DOHH2 (cell line): Measurements from ENCODE around the gene SNX30.

ENCODE experiments used
- H3F3A ChIP-seq: fragments of 200-600 bp; sonication (generic), shearing (Covaris generic); 2 replicates; pipeline ENCODE4 v1.6.0; 2016; ENCODE audit warnings: antibody characterized with exemption, mild to moderate bottlenecking; ENCODE audit not compliant: control insufficient read depth, insufficient read depth
- H3K27ac ChIP-seq: fragments of 200-600 bp; sonication (generic); 2 replicates; pipeline ENCODE4 v1.5.1; 2014; ENCODE audit warnings: low read depth, mild to moderate bottlenecking, low read length, moderate library complexity
- H3K27me3 ChIP-seq: fragments of 200-600 bp; sonication (generic); 2 replicates; pipeline ENCODE4 v1.6.1; 2014; ENCODE audit warnings: mild to moderate bottlenecking, low read length, mixed read lengths; ENCODE audit not compliant: control insufficient read depth
- H3K36me3 ChIP-seq: fragments of 200-600 bp; sonication (generic); 2 replicates; pipeline ENCODE4 v1.6.1; 2014; ENCODE audit warnings: mild to moderate bottlenecking, low read length, moderate library complexity, mixed read lengths; ENCODE audit not compliant: control insufficient read depth
- H3K4me1 ChIP-seq: fragments of 200-600 bp; sonication (generic); 2 replicates; pipeline ENCODE4 v1.6.1; 2014; ENCODE audit warnings: mild to moderate bottlenecking, low read length, mixed read lengths; ENCODE audit not compliant: control insufficient read depth
- H3K4me2 ChIP-seq: fragments of 200-600 bp; sonication (generic); 2 replicates; pipeline ENCODE4 v1.6.0; 2014; ENCODE audit warnings: mild to moderate bottlenecking, low read length, moderate library complexity
- H3K4me3 ChIP-seq: fragments of 200-600 bp; sonication (generic); 2 replicates; pipeline ENCODE4 v1.5.1; 2014; ENCODE audit warnings: mild to moderate bottlenecking, low read length, mixed read lengths
- H3K79me2 ChIP-seq: fragments of 200-600 bp; sonication (generic); 2 replicates; pipeline ENCODE4 v1.6.1; 2014; ENCODE audit warnings: mild to moderate bottlenecking, low read length, mixed read lengths; ENCODE audit not compliant: control insufficient read depth
- H3K9me2 ChIP-seq: fragments of 200-600 bp; sonication (generic); replicated peaks from 2 replicates; pipeline ENCODE4 v1.6.1; 2014; ENCODE audit warnings: mild to moderate bottlenecking, low read length, mixed read lengths; ENCODE audit not compliant: control insufficient read depth
- H3K9me3 ChIP-seq: fragments of 200-600 bp; sonication (generic); 2 replicates; pipeline ENCODE4 v1.6.1; 2014; ENCODE audit warnings: antibody characterized with exemption, low read length, mixed read lengths; ENCODE audit not compliant: control insufficient read depth, insufficient read depth
- H4K20me1 ChIP-seq: fragments of 200-600 bp; sonication (generic); 2 replicates; pipeline ENCODE4 v1.6.0; 2014; ENCODE audit warnings: low read depth, mild to moderate bottlenecking, antibody characterized with exemption, low read length, moderate library complexity; ENCODE audit not compliant: control insufficient read depth, insufficient read depth
- CTCF ChIP-seq: fragments of 200-600 bp; sonication (generic); IDR thresholded peaks from one replicate; pipeline ENCODE4 v1.5.1; 2014; ENCODE audit warnings: antibody characterized with exemption, mild to moderate bottlenecking, low read depth, low read length; ENCODE audit not compliant: poor library complexity, severe bottlenecking
- EZH2phosphoT487 ChIP-seq: fragments of 200-600 bp; sonication (generic); IDR thresholded peaks from 2 replicates; pipeline ENCODE4 v1.6.1; 2017; ENCODE audit warnings: borderline replicate concordance, mild to moderate bottlenecking, antibody characterized with exemption, low read length, moderate library complexity, mixed read lengths

SNX30 gene

GRCh38 chr9:112757940-112758339, 7.4 kb downstream of the SNX30 start:
- H3K9me3 ChIP-seq, result no peaks in the 10 kb centered on the region
- H3K36me3 ChIP-seq, result peaks cover 7% of the 10 kb centered on the region
- H3F3A ChIP-seq, result no peaks in the 10 kb centered on the region
- H3K4me1 ChIP-seq, result peaks cover 22% of the 10 kb centered on the region
- H3K27me3 ChIP-seq, result no peaks in the 10 kb centered on the region
- no peak overlapping the region for H3K27ac ChIP-seq
- no peak overlapping the region for H3K4me2 ChIP-seq
- no peak overlapping the region for H3K4me3 ChIP-seq
- H3K79me2 ChIP-seq, result peaks cover 95% of the 10 kb centered on the region
- TF ChIP-seq EZH2phosphoT487 (no peak), CTCF (no peak)
- no peaks in the 10 kb centered on the region for H3K9me2 ChIP-seq
- peaks cover 8% of the 10 kb centered on the region; the same call in 1 of the 2 replicates for H4K20me1 ChIP-seq

- no peak overlapping the region for H3K27ac ChIP-seq
- H3K9me3 ChIP-seq, result no peaks in the 10 kb centered on the region
- no peaks in the 10 kb centered on the region for H3K27me3 ChIP-seq
- H3K4me1 ChIP-seq, result no peaks in the 10 kb centered on the region
- H4K20me1 ChIP-seq, result no peaks in the 10 kb centered on the region
- H3K4me2 ChIP-seq, result no peak overlapping the region
- no peaks in the 10 kb centered on the region; the same call in 1 of the 2 replicates for H3K36me3 ChIP-seq
- TF ChIP-seq EZH2phosphoT487 (no peak), CTCF (no peak)
- H3K4me3 ChIP-seq, result no peak overlapping the region
- no peaks in the 10 kb centered on the region for H3F3A ChIP-seq
- no peaks in the 10 kb centered on the region for H3K9me2 ChIP-seq
- H3K79me2 ChIP-seq, result peaks cover 85% of the 10 kb centered on the region
Measured at GRCh38 chr9:112760821-112761220, 10.3 kb downstream of the SNX30 start.

DNA sequence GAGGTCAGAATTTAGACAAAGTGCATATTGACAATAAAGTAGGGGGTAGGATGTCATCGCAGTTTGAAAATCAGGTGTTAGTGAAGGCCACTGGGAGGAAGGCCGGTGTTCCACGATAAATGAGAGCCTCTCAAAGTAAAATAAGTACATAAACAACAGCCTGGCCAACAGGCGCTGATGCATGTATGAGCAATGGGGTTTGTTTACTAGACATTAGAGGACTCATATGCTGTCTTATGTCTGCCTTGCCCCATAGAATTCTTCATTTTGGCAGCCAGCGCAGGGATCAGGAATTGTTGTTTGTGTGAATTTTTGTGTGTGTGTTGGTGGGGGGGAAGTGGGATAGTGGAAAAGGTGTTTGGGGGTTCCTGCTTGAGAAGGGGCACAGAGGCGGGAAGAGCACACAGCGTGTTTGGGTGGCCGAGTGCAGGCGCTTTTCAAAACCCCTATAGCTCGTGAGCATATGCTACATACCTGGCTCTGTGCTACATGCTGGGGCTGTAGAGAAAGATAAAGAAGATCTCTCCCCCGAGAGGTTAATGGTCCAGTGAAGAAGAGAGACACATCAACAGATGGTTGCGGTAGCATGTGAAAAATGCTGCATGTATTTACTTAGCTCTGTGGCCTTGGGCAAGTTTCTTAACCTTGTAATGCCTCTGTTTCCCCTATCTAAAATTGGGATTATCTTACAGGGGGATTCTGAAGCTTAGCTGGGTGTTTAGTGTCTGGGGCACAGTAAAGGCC, 11.5 kb downstream of the SNX30 start:
- peaks cover 84% of the 10 kb centered on the region for H3K79me2 ChIP-seq
- H3K9me2 ChIP-seq, result no peaks in the 10 kb centered on the region
- H3K9me3 ChIP-seq, result no peaks in the 10 kb centered on the region
- no peaks in the 10 kb centered on the region for H3K4me1 ChIP-seq
- H4K20me1 ChIP-seq, result no peaks in the 10 kb centered on the region
- no peaks in the 10 kb centered on the region for H3F3A ChIP-seq
- H3K4me3 ChIP-seq, result no peak overlapping the region
- H3K4me2 ChIP-seq, result no peak overlapping the region
- H3K27me3 ChIP-seq, result no peaks in the 10 kb centered on the region
- no peak overlapping the region for H3K27ac ChIP-seq
- H3K36me3 ChIP-seq, result no peaks in the 10 kb centered on the region; the same call in 1 of the 2 replicates
- TF ChIP-seq EZH2phosphoT487 (no peak), CTCF (no peak)
